H9 (cell line): ENCODE results near the gene POTEG. TPM values are rescaled to one million over a fixed set of nuclear protein-coding genes. Genes with fewer than 3 reads are reported as not detected.
"Not testable (repeated sequence)": the region's sequence is repeated elsewhere in the genome, so short reads cannot be mapped to it uniquely, and the experiment has no call there.

ENCODE experiments used
- DNase-seq: peaks from one replicate; pipeline ENCODE4 v3.0.0-alpha.2; 2017
- H2AFZ ChIP-seq: one replicate; pipeline ENCODE4 v1.6.1; 2013; ENCODE audit warnings: mild to moderate bottlenecking, low read length, control low read depth, moderate library complexity
- H2AK5ac ChIP-seq: 2 replicates; pipeline ENCODE4 v1.6.1; 2013; ENCODE audit warnings: low read length, control low read depth, mixed read lengths; ENCODE audit not compliant: insufficient read length
- H2BK120ac ChIP-seq: one replicate; pipeline ENCODE4 v1.6.1; 2013; ENCODE audit warnings: low read depth, mild to moderate bottlenecking, low read length, control low read depth, inconsistent platforms; ENCODE audit not compliant: poor library complexity, severe bottlenecking
- H2BK12ac ChIP-seq: 2 replicates; pipeline ENCODE4 v1.6.1; 2013; ENCODE audit warnings: low read length, control low read depth, mixed read lengths, low read depth; ENCODE audit not compliant: insufficient read length
- H2BK15ac ChIP-seq: 2 replicates; pipeline ENCODE4 v1.6.1; 2013; ENCODE audit warnings: low read depth, low read length, control low read depth
- H2BK20ac ChIP-seq: one replicate; pipeline ENCODE4 v1.6.1; 2013; ENCODE audit warnings: low read depth, mild to moderate bottlenecking, low read length, control low read depth, inconsistent platforms; ENCODE audit not compliant: poor library complexity, severe bottlenecking
- H2BK5ac ChIP-seq: 2 replicates; pipeline ENCODE4 v1.6.1; 2013; ENCODE audit warnings: low read length, control low read depth, mixed read lengths; ENCODE audit not compliant: insufficient read length
- H3K14ac ChIP-seq: 2 replicates; pipeline ENCODE4 v1.6.1; 2013; ENCODE audit warnings: low read length, control low read depth; ENCODE audit not compliant: insufficient read depth
- H3K18ac ChIP-seq: 2 replicates; pipeline ENCODE4 v1.6.1; 2013; ENCODE audit warnings: low read depth, mild to moderate bottlenecking, mixed read lengths, low read length, control low read depth; ENCODE audit not compliant: insufficient read length
- H3K23ac ChIP-seq: 2 replicates; pipeline ENCODE4 v1.6.1; 2013; ENCODE audit warnings: low read length, control low read depth, mixed read lengths, low read depth; ENCODE audit not compliant: insufficient read length
- H3K23me2 ChIP-seq: 2 replicates; pipeline ENCODE4 v1.6.1; 2013; ENCODE audit warnings: low read depth, mild to moderate bottlenecking, mixed read lengths, low read length, control low read depth; ENCODE audit not compliant: insufficient read length, poor library complexity, severe bottlenecking
- H3K27ac ChIP-seq: 2 replicates; pipeline ENCODE4 v1.5.1; 2013; ENCODE audit warnings: low read length, control low read depth, mixed read lengths, low read depth; ENCODE audit not compliant: insufficient read length
- H3K27me3 ChIP-seq: 2 replicates; pipeline ENCODE4 v1.6.1; 2013; ENCODE audit warnings: low read length, control low read depth, inconsistent platforms; ENCODE audit not compliant: insufficient read depth
- H3K4ac ChIP-seq: 2 replicates; pipeline ENCODE4 v1.6.1; 2013; ENCODE audit warnings: low read depth, mild to moderate bottlenecking, control low read depth, inconsistent platforms, low read length, moderate library complexity
- H3K4me1 ChIP-seq: 2 replicates; pipeline ENCODE4 v1.6.1; 2013; ENCODE audit warnings: low read length, control low read depth, inconsistent platforms; ENCODE audit not compliant: insufficient read depth
- H3K4me2 ChIP-seq: 2 replicates; pipeline ENCODE4 v1.6.1; 2013; ENCODE audit warnings: low read length, control low read depth, mixed read lengths; ENCODE audit not compliant: insufficient read length, insufficient read depth
- H3K56ac ChIP-seq: 2 replicates; pipeline ENCODE4 v1.6.1; 2013; ENCODE audit warnings: low read depth, mild to moderate bottlenecking, mixed read lengths, low read length, control low read depth; ENCODE audit not compliant: insufficient read length
- H3K79me1 ChIP-seq: 2 replicates; pipeline ENCODE4 v1.6.1; 2013; ENCODE audit warnings: low read depth, mild to moderate bottlenecking, moderate library complexity, low read length, control low read depth, inconsistent platforms; ENCODE audit not compliant: insufficient read depth, poor library complexity, severe bottlenecking
- H3K79me2 ChIP-seq: 2 replicates; pipeline ENCODE4 v1.6.1; 2013; ENCODE audit warnings: low read length, control low read depth, inconsistent platforms; ENCODE audit not compliant: insufficient read depth
- H3K9ac ChIP-seq: 2 replicates; pipeline ENCODE4 v1.6.1; 2013; ENCODE audit warnings: low read length, control low read depth, mixed read lengths; ENCODE audit not compliant: insufficient read length; ENCODE audit errors: extremely low read depth
- H3K9me3 ChIP-seq: one replicate; pipeline ENCODE4 v1.6.1; 2013; ENCODE audit warnings: low read depth, low read length, inconsistent platforms; ENCODE audit not compliant: control insufficient read depth
- H3T11ph ChIP-seq: one replicate; pipeline ENCODE4 v1.6.1; 2013; ENCODE audit warnings: mild to moderate bottlenecking, low read length, control low read depth, inconsistent platforms
- H4K20me1 ChIP-seq: one replicate; pipeline ENCODE4 v1.6.1; 2013; ENCODE audit not compliant: control insufficient read depth, insufficient read length, insufficient read depth
- H4K5ac ChIP-seq: 2 replicates; pipeline ENCODE4 v1.6.1; 2013; ENCODE audit warnings: low read depth, mild to moderate bottlenecking, mixed read lengths, low read length, control low read depth; ENCODE audit not compliant: insufficient read length
- H4K8ac ChIP-seq: replicated peaks from 2 replicates; pipeline ENCODE4 v1.6.1; 2013; ENCODE audit warnings: low read length, control low read depth, mixed read lengths, low read depth; ENCODE audit not compliant: insufficient read length
- H4K91ac ChIP-seq: 2 replicates; pipeline ENCODE4 v1.6.1; 2013; ENCODE audit warnings: low read depth, mild to moderate bottlenecking, moderate library complexity, mixed read lengths, low read length, control low read depth; ENCODE audit not compliant: insufficient read length
- H3K27ac Mint-ChIP-seq, 3 experiments: 2 replicates in 2 of 3; 3 replicates in 1 of 3; pipeline ENCODE4 v1.8.0; 2020 to 2021; ENCODE audit warnings: mixed read lengths in 3 of 3, mild to moderate bottlenecking in 1 of 3, moderate library complexity in 1 of 3
- H3K27me3 Mint-ChIP-seq: 2 replicates; pipeline ENCODE4 v1.8.0; 2021; ENCODE audit warnings: low read depth, mild to moderate bottlenecking, moderate library complexity, mixed read lengths
- H3K36me3 Mint-ChIP-seq, 3 experiments: 2 replicates in 2 of 3; 3 replicates in 1 of 3; pipeline ENCODE4 v1.8.0; 2020 to 2021; ENCODE audit warnings: low read depth in 3 of 3, mixed read lengths in 3 of 3; ENCODE audit not compliant: insufficient read depth in 1 of 3
- H3K4me1 Mint-ChIP-seq, 2 experiments: 2 replicates each; pipeline ENCODE4 v1.8.0; 2020; ENCODE audit warnings: mixed read lengths in 2 of 2
- H3K4me3 Mint-ChIP-seq, 2 experiments: 2 replicates in 1 of 2; 3 replicates in 1 of 2; pipeline ENCODE4 v1.8.0; 2020 to 2021; ENCODE audit warnings: mild to moderate bottlenecking in 2 of 2, mixed read lengths in 2 of 2, moderate library complexity in 1 of 2
- H3K9me3 Mint-ChIP-seq, 2 experiments: 2 replicates in 1 of 2; 3 replicates in 1 of 2; pipeline ENCODE4 v1.8.0; 2020; ENCODE audit warnings: mild to moderate bottlenecking in 2 of 2, mixed read lengths in 2 of 2, moderate library complexity in 1 of 2
- WGBS: extraction: QIAGEN DNeasy Blood & Tissue Kit; methylation state at CpG from one replicate; pipeline ENCODE4 v1.1.7; 2013; ENCODE audit warnings: missing lambda C conversion rate, low lambda C conversion rate, mixed read lengths; ENCODE audit not compliant: insufficient read length; ENCODE audit errors: extremely low coverage; 5-methylcytosine and 5-hydroxymethylcytosine counted together
- total RNA-seq: library from RNA; stranded (reverse); gene quantifications from 2 replicates; pipeline ENCODE4 v1.2.1, GENCODE V29; 2021

Gene POTEG
- total RNA-seq, 1 experiment from 2014 or later, result not detected

- not testable (repeated sequence) for H2AK5ac ChIP-seq, H3K56ac ChIP-seq, H2AFZ ChIP-seq, H3K14ac ChIP-seq, H3K4me1 Mint-ChIP-seq, H3K23ac ChIP-seq, H3K4ac ChIP-seq, H3K23me2 ChIP-seq, H3K4me3 Mint-ChIP-seq, H3K27me3 ChIP-seq, H3T11ph ChIP-seq, H2BK120ac ChIP-seq, H4K5ac ChIP-seq, H3K79me2 ChIP-seq, H2BK12ac ChIP-seq, H3K27ac ChIP-seq, H3K4me2 ChIP-seq, H3K4me1 ChIP-seq, H4K91ac ChIP-seq, H3K9ac ChIP-seq, H3K9me3 ChIP-seq, H3K27ac Mint-ChIP-seq, H4K8ac ChIP-seq, H2BK5ac ChIP-seq, H4K20me1 ChIP-seq, H3K79me1 ChIP-seq, H3K27me3 Mint-ChIP-seq, H2BK15ac ChIP-seq, DNase-seq, H3K36me3 Mint-ChIP-seq, H2BK20ac ChIP-seq, H3K18ac ChIP-seq, H3K9me3 Mint-ChIP-seq
- WGBS, result no CpG with 5 or more reads among the region's 34 CpGs
These were observed 73.1 kb downstream of the POTEG start for GRCh38 chr14:19360937-19361635.
